ENCODE results near the gene ASRGL1.

ASRGL1 gene

GRCh38 chr11:62435846-62436660 lies 98.8 kb downstream of the ASRGL1 start:
- Histone ChIP-seq H3K4me3 (ENCODE audit: insufficient read depth, low read depth, low read length, poor library complexity, severe bottlenecking) (no peak overlapping the region), H3K27me3 (replicated peaks; ENCODE audit: control insufficient read depth, insufficient read depth, low read length, poor library complexity, severe bottlenecking) (no peaks in the 10 kb centered on the region), H3K27ac (ENCODE audit: insufficient read depth, low read length, poor library complexity, severe bottlenecking) (no peak overlapping the region), H3K36me3 (ENCODE audit: control insufficient read depth, insufficient read depth, low read length) (no peaks in the 10 kb centered on the region), H3K9me3 (ENCODE audit: control insufficient read depth, low read length) (no peaks in the 10 kb centered on the region), H3K4me1 (ENCODE audit: control insufficient read depth, insufficient read depth, low read length, poor library complexity, severe bottlenecking) (no peaks in the 10 kb centered on the region)
- no peak for DNase-seq

GRCh38 chr11:62437616-62438015 lies 100.4 kb downstream of the ASRGL1 start:
- Histone ChIP-seq H3K27me3 (replicated peaks; ENCODE audit: control insufficient read depth, insufficient read depth, low read length, poor library complexity, severe bottlenecking) (no peaks in the 10 kb centered on the region), H3K27ac (ENCODE audit: insufficient read depth, low read length, poor library complexity, severe bottlenecking) (no peak overlapping the region), H3K4me1 (ENCODE audit: control insufficient read depth, insufficient read depth, low read length, poor library complexity, severe bottlenecking) (no peaks in the 10 kb centered on the region), H3K4me3 (ENCODE audit: insufficient read depth, low read depth, low read length, poor library complexity, severe bottlenecking) (no peak overlapping the region), H3K9me3 (ENCODE audit: control insufficient read depth, low read length) (no peaks in the 10 kb centered on the region), H3K36me3 (ENCODE audit: control insufficient read depth, insufficient read depth, low read length) (no peaks in the 10 kb centered on the region)
- DNase-seq, result no peak

- DNase-seq, result no peak
- no peaks in the 10 kb centered on the region for H3K4me1 ChIP-seq (ENCODE audit: control insufficient read depth, insufficient read depth, low read length, poor library complexity, severe bottlenecking)
- no peaks in the 10 kb centered on the region for H3K27me3 ChIP-seq (replicated peaks; ENCODE audit: control insufficient read depth, insufficient read depth, low read length, poor library complexity, severe bottlenecking)
- no peaks in the 10 kb centered on the region for H3K9me3 ChIP-seq (ENCODE audit: control insufficient read depth, low read length)
- no peak overlapping the region for H3K27ac ChIP-seq (ENCODE audit: insufficient read depth, low read length, poor library complexity, severe bottlenecking)
- no peaks in the 10 kb centered on the region for H3K36me3 ChIP-seq (ENCODE audit: control insufficient read depth, insufficient read depth, low read length)
- no peak overlapping the region for H3K4me3 ChIP-seq (ENCODE audit: insufficient read depth, low read depth, low read length, poor library complexity, severe bottlenecking)
Measured at GRCh38 chr11:62438641-62439040, 101.4 kb downstream of the ASRGL1 start.

GRCh38 chr11:62439785-62440602 lies 102.7 kb downstream of the ASRGL1 start:
- Histone ChIP-seq H3K4me3 (ENCODE audit: insufficient read depth, low read depth, low read length, poor library complexity, severe bottlenecking) (no peak overlapping the region), H3K4me1 (ENCODE audit: control insufficient read depth, insufficient read depth, low read length, poor library complexity, severe bottlenecking) (peaks cover 3% of the 10 kb centered on the region), H3K9me3 (ENCODE audit: control insufficient read depth, low read length) (no peaks in the 10 kb centered on the region), H3K36me3 (ENCODE audit: control insufficient read depth, insufficient read depth, low read length) (no peaks in the 10 kb centered on the region), H3K27ac (ENCODE audit: insufficient read depth, low read length, poor library complexity, severe bottlenecking) (no peak overlapping the region), H3K27me3 (replicated peaks; ENCODE audit: control insufficient read depth, insufficient read depth, low read length, poor library complexity, severe bottlenecking) (no peaks in the 10 kb centered on the region)
- no peak for DNase-seq

Data from effector memory CD4-positive, alpha-beta T cell (primary cell).